ENCODE results near the gene DPYSL4.

DNA sequence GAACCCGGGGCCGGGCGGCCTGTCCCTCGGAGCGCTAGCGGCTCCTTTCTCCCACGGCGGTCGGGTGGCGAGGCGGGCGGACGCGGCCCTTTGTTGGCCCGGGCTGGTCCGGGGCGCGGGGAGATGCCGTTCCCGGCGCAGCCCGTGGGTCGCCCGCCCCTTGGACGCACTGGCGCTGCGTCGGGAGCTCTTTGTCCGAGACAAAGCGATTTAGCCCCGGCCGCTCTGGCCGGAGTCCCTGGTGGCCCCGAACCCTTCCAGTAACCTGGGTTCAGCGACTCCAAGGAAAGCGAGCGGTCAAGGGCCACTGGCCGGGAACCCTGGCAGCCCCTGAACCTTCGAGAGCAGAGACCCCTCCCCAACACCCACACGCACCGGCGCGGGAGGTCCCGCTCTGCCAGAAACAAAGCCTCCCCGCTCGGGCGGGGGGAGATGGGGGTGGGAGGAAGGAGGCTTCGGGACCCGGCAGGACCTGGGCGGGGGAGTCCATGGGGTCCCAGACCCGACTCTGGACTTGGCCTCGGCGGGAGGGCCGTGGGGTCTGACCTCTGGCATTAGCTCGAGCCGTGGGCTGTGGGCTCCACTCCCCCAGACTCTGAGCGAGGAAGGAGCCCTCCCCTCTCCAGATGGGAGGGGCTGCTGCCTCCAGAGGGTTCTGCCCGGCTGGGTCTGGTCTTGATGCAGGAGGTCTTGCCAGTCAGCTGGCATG lies 836 bp downstream of the DPYSL4 start:
- TF ChIP-seq RCOR2 (CRISPR knock-in tag; IDR thresholded peaks at IDR 0.05), result no peak
- TF ChIP-seq ATF3 (CRISPR knock-in tag; IDR thresholded peaks at IDR 0.05), result no peak
